ENCODE results near the gene SMPD1. TPM values are rescaled to one million over a fixed set of nuclear protein-coding genes. Genes with fewer than 3 reads are reported as not detected.
A peak's percentile ranks its signal among the peaks of the same experiment; 100 is the strongest.
"Not testable (repeated sequence)": the region's sequence is repeated elsewhere in the genome, so short reads cannot be mapped to it uniquely, and the experiment has no call there.

Gene SMPD1
- total RNA-seq, 4 donors from 2014 or later = 27.7 to 67.0 (median 43.2) TPM

DNA sequence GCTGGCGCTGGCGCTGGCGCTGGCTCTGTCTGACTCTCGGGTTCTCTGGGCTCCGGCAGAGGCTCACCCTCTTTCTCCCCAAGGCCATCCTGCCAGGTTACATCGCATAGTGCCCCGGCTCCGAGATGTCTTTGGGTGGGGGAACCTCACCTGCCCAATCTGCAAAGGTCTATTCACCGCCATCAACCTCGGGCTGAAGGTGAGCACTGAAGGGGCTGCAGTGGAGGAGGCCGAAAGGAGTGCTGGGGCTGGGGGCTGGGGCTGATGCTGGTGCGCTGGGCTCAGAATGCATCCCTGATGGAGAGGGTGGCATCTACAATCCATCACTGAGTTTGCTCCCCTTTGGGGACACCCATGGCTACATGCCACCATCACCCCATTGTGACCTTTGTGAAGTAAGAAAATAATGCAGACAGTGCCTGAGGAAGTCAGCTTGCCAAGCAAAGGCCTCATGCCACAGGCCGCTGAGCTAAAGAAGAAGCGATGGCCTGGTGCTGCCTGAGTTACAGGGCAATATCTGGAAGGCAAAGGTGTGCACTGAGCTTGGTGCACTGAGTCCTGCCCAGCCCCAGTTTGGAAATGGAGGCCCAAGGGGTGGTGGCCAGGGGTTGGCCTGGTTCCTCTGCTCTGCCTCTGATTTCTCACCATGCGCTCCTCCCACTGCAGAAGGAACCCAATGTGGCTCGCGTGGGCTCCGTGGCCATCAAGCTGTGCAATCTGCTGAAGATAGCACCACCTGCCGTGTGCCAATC is 620 bp downstream of the SMPD1 start:
- H3K4me3 ChIP-seq = peak overlapping the region; percentile 61 to 94 (median 82)
- TF ChIP-seq, protein P1, sequence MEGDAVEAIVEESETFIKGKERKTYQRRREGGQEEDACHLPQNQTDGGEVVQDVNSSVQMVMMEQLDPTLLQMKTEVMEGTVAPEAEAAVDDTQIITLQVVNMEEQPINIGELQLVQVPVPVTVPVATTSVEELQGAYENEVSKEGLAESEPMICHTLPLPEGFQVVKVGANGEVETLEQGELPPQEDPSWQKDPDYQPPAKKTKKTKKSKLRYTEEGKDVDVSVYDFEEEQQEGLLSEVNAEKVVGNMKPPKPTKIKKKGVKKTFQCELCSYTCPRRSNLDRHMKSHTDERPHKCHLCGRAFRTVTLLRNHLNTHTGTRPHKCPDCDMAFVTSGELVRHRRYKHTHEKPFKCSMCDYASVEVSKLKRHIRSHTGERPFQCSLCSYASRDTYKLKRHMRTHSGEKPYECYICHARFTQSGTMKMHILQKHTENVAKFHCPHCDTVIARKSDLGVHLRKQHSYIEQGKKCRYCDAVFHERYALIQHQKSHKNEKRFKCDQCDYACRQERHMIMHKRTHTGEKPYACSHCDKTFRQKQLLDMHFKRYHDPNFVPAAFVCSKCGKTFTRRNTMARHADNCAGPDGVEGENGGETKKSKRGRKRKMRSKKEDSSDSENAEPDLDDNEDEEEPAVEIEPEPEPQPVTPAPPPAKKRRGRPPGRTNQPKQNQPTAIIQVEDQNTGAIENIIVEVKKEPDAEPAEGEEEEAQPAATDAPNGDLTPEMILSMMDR (IDR thresholded peaks at IDR 0.05) = no peak
- TF ChIP-seq EP300 (IDR thresholded peaks at IDR 0.05; ENCODE audit: low read depth) (no peak), POLR2AphosphoS5 (IDR thresholded peaks at IDR 0.05) (no peak), POLR2A (IDR thresholded peaks at IDR 0.05) (no peak)
- DNase-seq = no peak
- H3K27me3 ChIP-seq = no peaks in the 10 kb centered on the region
- peak overlapping the region; percentile 85 to 96 (median 93) for H3K27ac ChIP-seq
- in situ Hi-C loops (cut with MboI; ENCODE audit: low pct_ligation_motif_present in 1 of 4, low pct_unique_long_range_greater_than_20kb in 1 of 4, low sequenced_read_pairs in 3 of 4) = no loop called here
- intact Hi-C loops (cut with DNase I; ENCODE audit: low total_unique reads) = no loop called here
- H3K36me3 ChIP-seq = no peaks in the 10 kb centered on the region
- H3K4me1 ChIP-seq = peaks cover 6 to 39% (median 23%) of the 10 kb centered on the region in 4 donors
- H3K9me3 ChIP-seq = no peaks in the 10 kb centered on the region
- WGBS, 2 donors (ENCODE audit: low coverage in 1 of 2) = 41% methylated on average over 17 of the region's 19 CpGs; no CpG with 5 or more reads in 1 of the 2 donors

DNA sequence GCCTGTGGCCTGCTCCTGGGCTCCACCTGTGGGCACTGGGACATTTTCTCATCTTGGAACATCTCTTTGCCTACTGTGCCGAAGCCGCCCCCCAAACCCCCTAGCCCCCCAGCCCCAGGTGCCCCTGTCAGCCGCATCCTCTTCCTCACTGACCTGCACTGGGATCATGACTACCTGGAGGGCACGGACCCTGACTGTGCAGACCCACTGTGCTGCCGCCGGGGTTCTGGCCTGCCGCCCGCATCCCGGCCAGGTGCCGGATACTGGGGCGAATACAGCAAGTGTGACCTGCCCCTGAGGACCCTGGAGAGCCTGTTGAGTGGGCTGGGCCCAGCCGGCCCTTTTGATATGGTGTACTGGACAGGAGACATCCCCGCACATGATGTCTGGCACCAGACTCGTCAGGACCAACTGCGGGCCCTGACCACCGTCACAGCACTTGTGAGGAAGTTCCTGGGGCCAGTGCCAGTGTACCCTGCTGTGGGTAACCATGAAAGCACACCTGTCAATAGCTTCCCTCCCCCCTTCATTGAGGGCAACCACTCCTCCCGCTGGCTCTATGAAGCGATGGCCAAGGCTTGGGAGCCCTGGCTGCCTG is 1.4 kb downstream of the SMPD1 start:
- H3K4me1 ChIP-seq = peaks cover 6 to 39% (median 23%) of the 10 kb centered on the region in 4 donors
- intact Hi-C loops (cut with DNase I; ENCODE audit: low total_unique reads) = no loop called here
- 97% methylated on average over 8 of the region's 18 CpGs; no CpG with 5 or more reads in 1 of the 2 donors for WGBS, 2 donors (ENCODE audit: low coverage in 1 of 2)

DNA sequence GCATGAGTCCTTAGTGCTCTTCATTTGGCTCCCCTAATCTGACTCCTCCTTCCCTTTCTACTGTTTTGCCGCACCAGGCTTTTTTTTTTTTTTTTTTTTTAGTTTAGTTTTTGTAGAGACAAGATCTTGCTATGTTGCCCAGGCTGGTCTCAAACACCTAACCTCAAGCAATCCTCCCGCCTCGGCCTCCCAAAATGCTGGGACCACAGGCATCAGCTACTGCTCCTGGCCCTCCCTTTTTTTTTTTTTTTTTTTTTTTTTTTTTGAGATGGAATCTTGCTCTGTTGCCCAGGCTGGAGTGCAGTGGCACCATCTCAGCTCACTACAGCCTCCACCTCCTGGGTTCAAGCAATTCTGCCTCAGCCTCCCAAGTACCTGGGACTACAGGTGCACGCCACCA is 2.0 kb downstream of the SMPD1 start:
- H3K9me3 ChIP-seq; H3K4me3 ChIP-seq; H3K36me3 ChIP-seq; intact Hi-C loops (cut with DNase I; ENCODE audit: low total_unique reads); DNase-seq; in situ Hi-C loops (cut with MboI; ENCODE audit: low pct_ligation_motif_present in 1 of 4, low pct_unique_long_range_greater_than_20kb in 1 of 4, low sequenced_read_pairs in 3 of 4); H3K27ac ChIP-seq; H3K27me3 ChIP-seq: not testable (repeated sequence)
- 97 to 100% methylated on average over 2 to 4 of the region's 4 CpGs for WGBS, 2 donors (ENCODE audit: low coverage in 1 of 2)
- peaks cover 6 to 40% (median 23%) of the 10 kb centered on the region in 4 donors for H3K4me1 ChIP-seq

More for the DNA sequence above, 1.4 kb downstream of the SMPD1 start:
- Histone ChIP-seq H3K4me3 (peak overlapping the region in 2 of 4 donors; percentile 85 to 94), H3K36me3 (no peaks in the 10 kb centered on the region), H3K27me3 (no peaks in the 10 kb centered on the region), H3K9me3 (no peaks in the 10 kb centered on the region), H3K27ac (no peak overlapping the region)
- TF ChIP-seq EP300 (IDR thresholded peaks at IDR 0.05; ENCODE audit: low read depth) = no peak
- TF ChIP-seq POLR2AphosphoS5 (IDR thresholded peaks at IDR 0.05) = no peak
- TF ChIP-seq POLR2A (IDR thresholded peaks at IDR 0.05) = no peak
- TF ChIP-seq, protein P1 (IDR thresholded peaks at IDR 0.05) = no peak
- in situ Hi-C loops (cut with MboI; ENCODE audit: low pct_ligation_motif_present in 1 of 4, low pct_unique_long_range_greater_than_20kb in 1 of 4, low sequenced_read_pairs in 3 of 4) = no loop called here
- DNase-seq = no peak

DNA sequence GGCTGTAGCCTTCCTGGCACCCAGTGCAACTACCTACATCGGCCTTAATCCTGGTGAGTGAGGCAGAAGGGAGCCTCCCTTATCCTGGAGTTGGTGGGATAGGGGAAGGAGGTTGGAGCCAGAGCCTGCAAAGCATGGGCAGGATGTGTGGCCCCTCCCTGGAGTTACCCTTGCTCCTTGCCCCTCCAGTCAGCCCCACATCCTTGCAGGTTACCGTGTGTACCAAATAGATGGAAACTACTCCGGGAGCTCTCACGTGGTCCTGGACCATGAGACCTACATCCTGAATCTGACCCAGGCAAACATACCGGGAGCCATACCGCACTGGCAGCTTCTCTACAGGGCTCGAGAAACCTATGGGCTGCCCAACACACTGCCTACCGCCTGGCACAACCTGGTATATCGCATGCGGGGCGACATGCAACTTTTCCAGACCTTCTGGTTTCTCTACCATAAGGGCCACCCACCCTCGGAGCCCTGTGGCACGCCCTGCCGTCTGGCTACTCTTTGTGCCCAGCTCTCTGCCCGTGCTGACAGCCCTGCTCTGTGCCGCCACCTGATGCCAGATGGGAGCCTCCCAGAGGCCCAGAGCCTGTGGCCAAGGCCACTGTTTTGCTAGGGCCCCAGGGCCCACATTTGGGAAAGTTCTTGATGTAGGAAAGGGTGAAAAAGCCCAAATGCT is 3.9 kb downstream of the SMPD1 start:
- Histone ChIP-seq H3K27me3 (no peaks in the 10 kb centered on the region), H3K4me3 (no peak overlapping the region), H3K4me1 (peaks cover 6 to 26% (median 16%) of the 10 kb centered on the region in 4 donors), H3K27ac (no peak overlapping the region), H3K9me3 (no peaks in the 10 kb centered on the region), H3K36me3 (no peaks in the 10 kb centered on the region)
- 88% methylated on average over 16 of the region's 16 CpGs; no CpG with 5 or more reads in 1 of the 2 donors for WGBS, 2 donors (ENCODE audit: low coverage in 1 of 2)
- in situ Hi-C loops (cut with MboI; ENCODE audit: low pct_ligation_motif_present in 1 of 4, low pct_unique_long_range_greater_than_20kb in 1 of 4, low sequenced_read_pairs in 3 of 4) (no loop called here), intact Hi-C loops (cut with DNase I; ENCODE audit: low total_unique reads) (no loop called here)
- TF ChIP-seq POLR2AphosphoS5 (IDR thresholded peaks at IDR 0.05) (no peak), EP300 (IDR thresholded peaks at IDR 0.05; ENCODE audit: low read depth) (no peak), POLR2A (IDR thresholded peaks at IDR 0.05) (no peak)
- TF ChIP-seq, protein P1 (IDR thresholded peaks at IDR 0.05) = no peak
- no peak for DNase-seq

Data from transverse colon (tissue), 4 donors.